ENCODE data around the gene HIP1R. TPM values are rescaled to one million over a fixed set of nuclear protein-coding genes. Genes with fewer than 3 reads are reported as not detected.

The HIP1R gene
- total and polyA plus RNA-seq, 5 donors, result 25.0 to 48.7 (median 34.9) TPM

- intact Hi-C loops (cut with DNase I), result no loop called here
- Histone ChIP-seq H3K4me3 (ENCODE audit: low read length) (peak overlapping the region; percentile 89), H3K4me1 (ENCODE audit: control insufficient read depth, insufficient read depth, low read length) (no peaks in the 10 kb centered on the region), H3K27ac (ENCODE audit: low read length) (peak overlapping the region; percentile 57), H3K9me3 (ENCODE audit: control insufficient read depth, low read length) (no peaks in the 10 kb centered on the region), H3K27me3 (ENCODE audit: control insufficient read depth, insufficient read depth) (no peaks in the 10 kb centered on the region)
- 14% methylated on average over 21 of the region's 21 CpGs for WGBS
- ATAC-seq (peak; percentile 62 to 64), DNase-seq (peak in 2 of 3 donors; percentile 74 to 78)
Observed at GRCh38 chr12:122834104-122834920, 945 bp upstream of the HIP1R start.

GRCh38 chr12:122835750-122836026 is 431 bp downstream of the HIP1R start:
- Histone ChIP-seq H3K4me3 (ENCODE audit: low read length) (peak overlapping the region; percentile 89), H3K27me3 (ENCODE audit: control insufficient read depth, insufficient read depth) (no peaks in the 10 kb centered on the region), H3K4me1 (ENCODE audit: control insufficient read depth, insufficient read depth, low read length) (no peaks in the 10 kb centered on the region), H3K9me3 (ENCODE audit: control insufficient read depth, low read length) (no peaks in the 10 kb centered on the region), H3K27ac (ENCODE audit: low read length) (peak overlapping the region; percentile 84)
- ATAC-seq (peak; percentile 24 to 35), DNase-seq (peak in 1 of 3 donors; percentile 66)
- intact Hi-C loops (cut with DNase I), result no loop called here
- WGBS, result under 1% methylated on average over 43 of the region's 43 CpGs

- WGBS, result under 1% methylated on average over 42 of the region's 42 CpGs
- Histone ChIP-seq H3K9me3 (ENCODE audit: control insufficient read depth, low read length) (no peaks in the 10 kb centered on the region), H3K4me1 (ENCODE audit: control insufficient read depth, insufficient read depth, low read length) (peaks cover 2% of the 10 kb centered on the region), H3K27ac (ENCODE audit: low read length) (peak overlapping the region; percentile 84), H3K27me3 (ENCODE audit: control insufficient read depth, insufficient read depth) (no peaks in the 10 kb centered on the region), H3K4me3 (ENCODE audit: low read length) (peak overlapping the region; percentile 89)
- intact Hi-C loops (cut with DNase I), result no loop called here
- DNase-seq, result peak in 2 of 3 donors; percentile 58 to 70
- peak; percentile 5 to 22 for ATAC-seq
Observed at GRCh38 chr12:122836027-122836921, 1.0 kb downstream of the HIP1R start.

- intact Hi-C loops (cut with DNase I), result no loop called here
Observed at GRCh38 chr12:122837306-122838265, 2.3 kb downstream of the HIP1R start.

GRCh38 chr12:122838841-122839240 is 3.6 kb downstream of the HIP1R start:
- DNase-seq (no peak), ATAC-seq (no peak)
- WGBS, result 96% methylated on average over 5 of the region's 5 CpGs
- peaks cover 7% of the 10 kb centered on the region for H3K4me1 ChIP-seq (ENCODE audit: control insufficient read depth, insufficient read depth, low read length)
- no peak overlapping the region for H3K4me3 ChIP-seq (ENCODE audit: low read length)
- no peaks in the 10 kb centered on the region for H3K27me3 ChIP-seq (ENCODE audit: control insufficient read depth, insufficient read depth)
- no peak overlapping the region for H3K27ac ChIP-seq (ENCODE audit: low read length)
- intact Hi-C loops (cut with DNase I), result no loop called here
- H3K9me3 ChIP-seq (ENCODE audit: control insufficient read depth, low read length), result no peaks in the 10 kb centered on the region

More at GRCh38 chr12:122837306-122838265, 2.3 kb downstream of the HIP1R start:
- ATAC-seq (no peak), DNase-seq (no peak)
- Histone ChIP-seq H3K27me3 (ENCODE audit: control insufficient read depth, insufficient read depth) (no peaks in the 10 kb centered on the region), H3K4me1 (ENCODE audit: control insufficient read depth, insufficient read depth, low read length) (peaks cover 2% of the 10 kb centered on the region), H3K9me3 (ENCODE audit: control insufficient read depth, low read length) (no peaks in the 10 kb centered on the region), H3K4me3 (ENCODE audit: low read length) (no peak overlapping the region), H3K27ac (ENCODE audit: low read length) (peak overlapping the region; percentile 20)
- WGBS, result 84% methylated on average over 22 of the region's 22 CpGs

GRCh38 chr12:122839907-122840554 is 4.8 kb downstream of the HIP1R start:
- no peaks in the 10 kb centered on the region for H3K9me3 ChIP-seq (ENCODE audit: control insufficient read depth, low read length)
- ATAC-seq (no peak), DNase-seq (peak in 1 of 3 donors; percentile 33)
- no peaks in the 10 kb centered on the region for H3K27me3 ChIP-seq (ENCODE audit: control insufficient read depth, insufficient read depth)
- no peak overlapping the region for H3K4me3 ChIP-seq (ENCODE audit: low read length)
- intact Hi-C loops (cut with DNase I), result no loop called here
- 90% methylated on average over 18 of the region's 18 CpGs for WGBS
- peak overlapping the region; percentile 91 for H3K27ac ChIP-seq (ENCODE audit: low read length)
- H3K4me1 ChIP-seq (ENCODE audit: control insufficient read depth, insufficient read depth, low read length), result peaks cover 9% of the 10 kb centered on the region

GRCh38 chr12:122840580-122841513 is 5.6 kb downstream of the HIP1R start:
- DNase-seq (peak in 1 of 3 donors; percentile 41), ATAC-seq (no peak)
- 84% methylated on average over 26 of the region's 26 CpGs for WGBS
- Histone ChIP-seq H3K27ac (ENCODE audit: low read length) (peak overlapping the region; percentile 91), H3K9me3 (ENCODE audit: control insufficient read depth, low read length) (no peaks in the 10 kb centered on the region), H3K4me3 (ENCODE audit: low read length) (no peak overlapping the region), H3K27me3 (ENCODE audit: control insufficient read depth, insufficient read depth) (no peaks in the 10 kb centered on the region), H3K4me1 (ENCODE audit: control insufficient read depth, insufficient read depth, low read length) (peaks cover 9% of the 10 kb centered on the region)
- intact Hi-C loops (cut with DNase I), result no loop called here

- H3K9me3 ChIP-seq (ENCODE audit: control insufficient read depth, low read length), result no peaks in the 10 kb centered on the region
- DNase-seq (peak in 1 of 3 donors; percentile 48), ATAC-seq (peak; percentile 44 to 68)
- intact Hi-C loops (cut with DNase I), result no loop called here
- H3K4me1 ChIP-seq (ENCODE audit: control insufficient read depth, insufficient read depth, low read length), result peaks cover 9% of the 10 kb centered on the region
- H3K4me3 ChIP-seq (ENCODE audit: low read length), result no peak overlapping the region
- H3K27ac ChIP-seq (ENCODE audit: low read length), result peak overlapping the region; percentile 91
- no peaks in the 10 kb centered on the region for H3K27me3 ChIP-seq (ENCODE audit: control insufficient read depth, insufficient read depth)
- 53% methylated on average over 23 of the region's 23 CpGs for WGBS
Observed at GRCh38 chr12:122841544-122842321, 6.5 kb downstream of the HIP1R start.
